Measurements from ENCODE around the gene ERMARD.

The ERMARD gene

GRCh38 chr6:169766232-169766631 is 14.8 kb downstream of the ERMARD start:
- no peak overlapping the region for H3K4me3 ChIP-seq (ENCODE audit: low read depth in 1 of 2, low read length in 2 of 2)

DNA sequence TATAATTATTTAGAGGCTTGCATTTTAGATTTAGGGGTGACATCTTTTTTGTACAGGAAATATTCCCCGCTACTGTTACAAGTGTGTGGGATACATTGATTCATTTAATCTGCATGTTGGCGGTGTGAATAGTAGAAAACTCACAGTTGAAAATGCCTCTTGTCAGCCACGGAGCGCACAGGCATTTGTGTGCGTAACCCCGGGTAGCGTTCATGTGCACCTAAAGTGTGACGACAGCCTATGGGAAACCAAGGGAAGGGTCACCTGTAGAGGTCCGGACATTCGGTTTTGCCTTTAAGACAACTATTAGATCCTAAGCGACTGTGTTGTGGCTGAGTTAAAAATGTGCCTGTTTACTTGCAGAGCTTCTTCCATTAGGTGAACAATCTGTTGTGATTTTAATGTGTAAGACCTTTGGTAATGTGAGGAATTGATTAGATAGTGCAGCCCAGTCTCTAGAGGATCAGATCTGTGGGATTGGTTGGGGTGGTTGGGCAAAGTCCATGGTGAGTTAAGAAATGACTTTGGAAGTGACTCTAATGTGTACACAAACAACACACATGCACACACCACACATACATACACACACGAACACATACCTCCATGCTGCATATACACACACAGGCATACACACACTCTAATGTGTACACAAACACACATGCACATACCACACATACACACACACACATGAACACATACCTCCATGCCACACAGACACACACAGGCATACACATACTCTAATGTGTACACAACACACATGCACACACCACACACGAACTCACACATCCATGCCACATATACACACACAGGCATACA is 15.7 kb downstream of the ERMARD start:
- no peak overlapping the region for H3K9ac ChIP-seq (ENCODE audit: low read depth in 1 of 2, low read length in 2 of 2)
- H3K36me3 ChIP-seq (ENCODE audit: control insufficient read depth in 1 of 2, insufficient read depth in 2 of 2, low read length in 2 of 2) = peaks cover 13 to 47% of the 10 kb centered on the region in 2 donors
- no peaks in the 10 kb centered on the region for H3K27me3 ChIP-seq (ENCODE audit: control insufficient read depth in 1 of 2, insufficient read depth in 2 of 2, low read length in 2 of 2)
- no peak overlapping the region for H3K27ac ChIP-seq (ENCODE audit: low read depth, low read length)
- peak overlapping the region in 1 of 2 donors; percentile 1 for H3K4me3 ChIP-seq (ENCODE audit: low read depth in 1 of 2, low read length in 2 of 2)
- H3K9me3 ChIP-seq (ENCODE audit: control insufficient read depth in 1 of 2, low read length in 2 of 2) = no peaks in the 10 kb centered on the region
- H3K4me1 ChIP-seq (ENCODE audit: control insufficient read depth in 1 of 2, insufficient read depth in 2 of 2, low read length in 2 of 2) = peaks cover 11 to 15% of the 10 kb centered on the region in 2 donors

More at GRCh38 chr6:169766232-169766631, 14.8 kb downstream of the ERMARD start:
- Histone ChIP-seq H3K27ac (ENCODE audit: low read depth, low read length) (no peak overlapping the region), H3K9me3 (ENCODE audit: control insufficient read depth in 1 of 2, low read length in 2 of 2) (no peaks in the 10 kb centered on the region), H3K27me3 (ENCODE audit: control insufficient read depth in 1 of 2, insufficient read depth in 2 of 2, low read length in 2 of 2) (no peaks in the 10 kb centered on the region), H3K9ac (ENCODE audit: low read depth in 1 of 2, low read length in 2 of 2) (no peak overlapping the region), H3K36me3 (ENCODE audit: control insufficient read depth in 1 of 2, insufficient read depth in 2 of 2, low read length in 2 of 2) (peaks cover 10 to 52% of the 10 kb centered on the region in 2 donors), H3K4me1 (ENCODE audit: control insufficient read depth in 1 of 2, insufficient read depth in 2 of 2, low read length in 2 of 2) (peaks cover 11 to 15% of the 10 kb centered on the region in 2 donors)

- no peak overlapping the region for H3K9ac ChIP-seq (ENCODE audit: low read depth in 1 of 2, low read length in 2 of 2)
Measured at GRCh38 chr6:169774347-169774746, 22.9 kb downstream of the ERMARD start.

DNA sequence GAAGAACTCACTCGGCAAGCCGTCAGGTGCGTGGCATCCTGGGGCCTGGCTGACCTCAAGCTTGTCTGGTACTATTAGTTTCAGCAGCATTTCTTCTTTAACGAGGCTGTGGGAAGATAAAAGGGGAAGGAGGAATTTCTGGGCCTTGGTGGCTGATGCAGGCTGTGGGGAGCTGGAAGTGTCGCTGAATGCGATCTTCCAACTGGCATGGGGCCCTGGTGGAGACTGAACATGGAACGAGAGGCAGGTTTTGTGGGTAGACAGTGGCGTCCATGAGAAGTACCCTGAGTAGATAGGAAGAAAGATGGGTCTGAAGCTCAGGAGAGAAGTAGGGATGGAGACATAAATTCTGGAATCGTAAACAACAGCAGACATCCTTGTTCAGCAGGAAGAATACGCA is 23.9 kb downstream of the ERMARD start:
- H3K9me3 ChIP-seq (ENCODE audit: control insufficient read depth in 1 of 2, low read length in 2 of 2) = no peaks in the 10 kb centered on the region
- peaks cover 15 to 46% of the 10 kb centered on the region in 2 donors for H3K36me3 ChIP-seq (ENCODE audit: control insufficient read depth in 1 of 2, insufficient read depth in 2 of 2, low read length in 2 of 2)
- no peaks in the 10 kb centered on the region for H3K27me3 ChIP-seq (ENCODE audit: control insufficient read depth in 1 of 2, insufficient read depth in 2 of 2, low read length in 2 of 2)

More at GRCh38 chr6:169774347-169774746, 22.9 kb downstream of the ERMARD start:
- no peaks in the 10 kb centered on the region for H3K4me1 ChIP-seq (ENCODE audit: control insufficient read depth in 1 of 2, insufficient read depth in 2 of 2, low read length in 2 of 2)
- H3K27me3 ChIP-seq (ENCODE audit: control insufficient read depth in 1 of 2, insufficient read depth in 2 of 2, low read length in 2 of 2) = no peaks in the 10 kb centered on the region
- H3K9me3 ChIP-seq (ENCODE audit: control insufficient read depth in 1 of 2, low read length in 2 of 2) = no peaks in the 10 kb centered on the region
- H3K36me3 ChIP-seq (ENCODE audit: control insufficient read depth in 1 of 2, insufficient read depth in 2 of 2, low read length in 2 of 2) = peaks cover 12 to 40% of the 10 kb centered on the region in 2 donors
- no peak overlapping the region for H3K4me3 ChIP-seq (ENCODE audit: low read depth in 1 of 2, low read length in 2 of 2)
- no peak overlapping the region for H3K27ac ChIP-seq (ENCODE audit: low read depth, low read length)

DNA sequence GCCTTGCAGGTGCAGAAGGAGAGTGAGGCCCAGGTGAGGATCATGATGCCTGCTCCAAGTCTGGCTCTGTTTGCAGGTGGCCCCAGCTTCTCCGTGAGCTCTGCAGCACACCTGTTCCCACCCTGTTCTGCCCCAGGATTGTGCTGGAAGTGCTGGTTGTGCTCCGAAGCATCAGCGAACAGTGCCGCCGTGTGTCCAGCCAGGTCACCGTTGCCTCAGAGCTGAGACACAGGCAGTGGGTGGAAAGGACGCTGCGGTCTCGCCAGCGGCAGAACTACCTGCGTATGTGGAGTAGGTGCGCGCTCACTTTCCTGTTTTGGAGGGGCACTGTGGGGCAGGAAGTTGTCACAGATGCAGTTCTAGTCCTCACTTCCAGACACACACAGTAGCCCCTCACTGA is 25.0 kb downstream of the ERMARD start:
- no peaks in the 10 kb centered on the region for H3K27me3 ChIP-seq (ENCODE audit: control insufficient read depth in 1 of 2, insufficient read depth in 2 of 2, low read length in 2 of 2)

More for the DNA sequence above, 23.9 kb downstream of the ERMARD start:
- no peak overlapping the region for H3K27ac ChIP-seq (ENCODE audit: low read depth, low read length)
- no peak overlapping the region for H3K4me3 ChIP-seq (ENCODE audit: low read depth in 1 of 2, low read length in 2 of 2)
- no peaks in the 10 kb centered on the region for H3K4me1 ChIP-seq (ENCODE audit: control insufficient read depth in 1 of 2, insufficient read depth in 2 of 2, low read length in 2 of 2)
- no peak overlapping the region for H3K9ac ChIP-seq (ENCODE audit: low read depth in 1 of 2, low read length in 2 of 2)

DNA sequence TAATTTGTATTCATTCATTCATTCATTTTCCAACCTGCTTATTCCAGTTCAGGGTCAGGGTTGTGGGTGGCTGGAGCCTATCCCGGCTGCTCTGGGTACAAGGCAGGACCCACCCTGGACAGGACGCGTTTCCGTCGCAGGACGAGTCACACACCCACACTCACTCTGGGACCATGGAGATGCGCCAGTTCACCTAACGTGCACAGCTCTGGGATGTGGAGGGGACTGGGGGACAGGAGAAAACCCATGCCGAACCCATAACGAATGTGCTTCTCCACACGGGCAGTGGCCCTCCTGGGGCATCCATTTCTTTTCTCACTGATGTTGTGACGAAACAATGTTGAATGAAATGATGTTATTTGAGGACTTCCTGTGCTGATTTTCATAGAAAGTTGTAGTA is 26.5 kb downstream of the ERMARD start:
- Histone ChIP-seq H3K27ac (ENCODE audit: low read depth, low read length) (no peak overlapping the region), H3K27me3 (ENCODE audit: control insufficient read depth in 1 of 2, insufficient read depth in 2 of 2, low read length in 2 of 2) (no peaks in the 10 kb centered on the region), H3K36me3 (ENCODE audit: control insufficient read depth in 1 of 2, insufficient read depth in 2 of 2, low read length in 2 of 2) (peaks cover 13 to 42% of the 10 kb centered on the region in 2 donors), H3K4me1 (ENCODE audit: control insufficient read depth in 1 of 2, insufficient read depth in 2 of 2, low read length in 2 of 2) (no peaks in the 10 kb centered on the region), H3K4me3 (ENCODE audit: low read depth in 1 of 2, low read length in 2 of 2) (no peak overlapping the region), H3K9me3 (ENCODE audit: control insufficient read depth in 1 of 2, low read length in 2 of 2) (no peaks in the 10 kb centered on the region), H3K9ac (ENCODE audit: low read depth in 1 of 2, low read length in 2 of 2) (no peak overlapping the region)

More for the DNA sequence above, 25.0 kb downstream of the ERMARD start:
- Histone ChIP-seq H3K9ac (ENCODE audit: low read depth in 1 of 2, low read length in 2 of 2) (no peak overlapping the region), H3K4me3 (ENCODE audit: low read depth in 1 of 2, low read length in 2 of 2) (no peak overlapping the region), H3K4me1 (ENCODE audit: control insufficient read depth in 1 of 2, insufficient read depth in 2 of 2, low read length in 2 of 2) (no peaks in the 10 kb centered on the region), H3K27ac (ENCODE audit: low read depth, low read length) (no peak overlapping the region), H3K9me3 (ENCODE audit: control insufficient read depth in 1 of 2, low read length in 2 of 2) (no peaks in the 10 kb centered on the region), H3K36me3 (ENCODE audit: control insufficient read depth in 1 of 2, insufficient read depth in 2 of 2, low read length in 2 of 2) (peaks cover 15 to 46% of the 10 kb centered on the region in 2 donors)

DNA sequence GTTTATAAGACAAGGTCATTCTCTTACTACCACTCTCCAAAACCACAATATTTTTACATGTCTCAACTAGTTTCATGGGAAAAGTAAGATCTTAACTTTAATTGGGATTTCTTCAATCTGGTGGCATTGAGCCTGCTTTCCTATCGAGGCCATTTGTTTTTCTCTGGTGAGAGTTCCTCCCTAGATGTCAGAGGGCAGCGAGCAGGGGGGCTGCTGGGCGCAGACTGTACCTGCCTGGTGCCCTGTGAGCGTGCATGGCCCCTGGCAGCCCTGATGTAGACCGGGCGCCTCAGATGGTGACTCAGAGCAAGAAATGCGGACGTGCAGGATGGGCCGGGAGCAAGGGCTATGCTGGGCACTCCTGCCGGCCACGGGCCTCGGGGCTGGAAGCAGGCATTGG is 27.2 kb downstream of the ERMARD start:
- no peak overlapping the region for H3K4me3 ChIP-seq (ENCODE audit: low read depth in 1 of 2, low read length in 2 of 2)
- H3K9me3 ChIP-seq (ENCODE audit: control insufficient read depth in 1 of 2, low read length in 2 of 2) = no peaks in the 10 kb centered on the region
- peaks cover 14 to 42% of the 10 kb centered on the region in 2 donors for H3K36me3 ChIP-seq (ENCODE audit: control insufficient read depth in 1 of 2, insufficient read depth in 2 of 2, low read length in 2 of 2)
- no peak overlapping the region for H3K27ac ChIP-seq (ENCODE audit: low read depth, low read length)
- no peaks in the 10 kb centered on the region for H3K4me1 ChIP-seq (ENCODE audit: control insufficient read depth in 1 of 2, insufficient read depth in 2 of 2, low read length in 2 of 2)
- no peaks in the 10 kb centered on the region for H3K27me3 ChIP-seq (ENCODE audit: control insufficient read depth in 1 of 2, insufficient read depth in 2 of 2, low read length in 2 of 2)
- no peak overlapping the region for H3K9ac ChIP-seq (ENCODE audit: low read depth in 1 of 2, low read length in 2 of 2)

DNA sequence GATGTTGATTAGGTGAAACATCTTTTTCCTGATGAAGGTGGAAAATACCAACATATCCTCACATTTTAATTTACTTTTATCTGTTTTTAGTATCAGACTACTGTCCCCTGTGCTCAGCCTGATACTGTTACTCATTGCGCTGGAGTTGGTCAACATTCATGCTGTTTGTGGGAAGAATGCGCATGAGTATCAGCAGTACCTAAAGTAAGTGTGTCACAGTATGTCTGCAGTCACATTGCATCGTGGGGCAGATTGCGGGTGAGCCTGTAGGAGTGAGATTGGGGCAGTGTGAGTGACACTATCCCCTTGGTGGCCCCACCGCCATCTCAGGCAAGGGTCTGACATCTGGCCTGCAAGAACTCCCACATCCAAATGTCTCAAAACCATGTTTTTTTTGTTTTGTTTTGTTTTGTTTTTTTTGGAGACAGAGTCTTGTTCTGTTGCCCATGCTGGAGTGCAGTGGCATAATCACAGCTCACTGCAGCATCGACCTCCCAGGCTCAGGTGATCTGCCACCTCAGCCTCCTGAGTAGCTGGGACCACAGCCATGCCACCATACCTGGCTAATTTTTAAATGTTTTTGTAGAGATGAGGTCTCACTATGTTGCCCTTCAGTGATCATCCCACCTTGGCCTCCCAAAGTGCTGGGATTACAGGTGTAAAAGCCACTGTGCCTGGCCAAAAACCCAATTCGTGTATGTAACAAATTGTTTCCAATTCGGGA is 27.8 kb downstream of the ERMARD start:
- no peaks in the 10 kb centered on the region for H3K9me3 ChIP-seq (ENCODE audit: control insufficient read depth in 1 of 2, low read length in 2 of 2)
- no peaks in the 10 kb centered on the region for H3K27me3 ChIP-seq (ENCODE audit: control insufficient read depth in 1 of 2, insufficient read depth in 2 of 2, low read length in 2 of 2)
- peaks cover 14 to 42% of the 10 kb centered on the region in 2 donors for H3K36me3 ChIP-seq (ENCODE audit: control insufficient read depth in 1 of 2, insufficient read depth in 2 of 2, low read length in 2 of 2)
- no peaks in the 10 kb centered on the region for H3K4me1 ChIP-seq (ENCODE audit: control insufficient read depth in 1 of 2, insufficient read depth in 2 of 2, low read length in 2 of 2)
- H3K27ac ChIP-seq (ENCODE audit: low read depth, low read length) = no peak overlapping the region
- H3K4me3 ChIP-seq (ENCODE audit: low read depth in 1 of 2, low read length in 2 of 2) = no peak overlapping the region
- no peak overlapping the region for H3K9ac ChIP-seq (ENCODE audit: low read depth in 1 of 2, low read length in 2 of 2)

- no peak overlapping the region for H3K4me3 ChIP-seq (ENCODE audit: low read depth in 1 of 2, low read length in 2 of 2)
- H3K27ac ChIP-seq (ENCODE audit: low read depth, low read length) = no peak overlapping the region
- H3K9ac ChIP-seq (ENCODE audit: low read depth in 1 of 2, low read length in 2 of 2) = no peak overlapping the region
- H3K27me3 ChIP-seq (ENCODE audit: control insufficient read depth in 1 of 2, insufficient read depth in 2 of 2, low read length in 2 of 2) = no peaks in the 10 kb centered on the region
- peaks cover 14 to 37% of the 10 kb centered on the region in 2 donors for H3K36me3 ChIP-seq (ENCODE audit: control insufficient read depth in 1 of 2, insufficient read depth in 2 of 2, low read length in 2 of 2)
- H3K9me3 ChIP-seq (ENCODE audit: control insufficient read depth in 1 of 2, low read length in 2 of 2) = no peaks in the 10 kb centered on the region
- no peaks in the 10 kb centered on the region for H3K4me1 ChIP-seq (ENCODE audit: control insufficient read depth in 1 of 2, insufficient read depth in 2 of 2, low read length in 2 of 2)
Measured at GRCh38 chr6:169779896-169780295, 28.5 kb downstream of the ERMARD start.

DNA sequence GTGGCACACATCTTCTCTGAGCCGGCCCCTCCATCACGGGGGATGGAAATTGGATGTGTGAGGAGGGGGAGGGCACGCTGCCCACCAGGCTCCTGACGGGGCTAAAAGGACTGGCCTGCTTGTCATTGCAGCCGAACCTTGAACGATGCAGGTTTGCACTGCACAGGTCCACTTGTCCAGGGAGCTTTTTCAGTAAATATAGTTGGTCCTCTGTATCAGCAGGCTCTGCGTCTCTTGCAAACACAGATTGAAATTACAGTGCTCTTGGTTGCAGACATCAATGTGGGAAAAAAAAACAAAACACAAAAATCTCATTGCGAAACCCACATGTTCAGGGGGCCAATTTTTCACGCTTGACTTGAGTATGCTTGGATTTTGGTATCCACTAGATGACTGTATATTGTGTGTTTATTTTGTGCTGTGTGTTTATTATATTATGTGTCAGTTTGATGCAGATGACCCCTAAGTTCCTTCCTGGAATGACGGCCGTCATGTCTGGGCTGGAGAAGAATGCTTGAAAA is 29.2 kb downstream of the ERMARD start:
- Histone ChIP-seq H3K4me3 (ENCODE audit: low read depth in 1 of 2, low read length in 2 of 2) (no peak overlapping the region), H3K36me3 (ENCODE audit: control insufficient read depth in 1 of 2, insufficient read depth in 2 of 2, low read length in 2 of 2) (peaks cover 14 to 36% of the 10 kb centered on the region in 2 donors), H3K27me3 (ENCODE audit: control insufficient read depth in 1 of 2, insufficient read depth in 2 of 2, low read length in 2 of 2) (no peaks in the 10 kb centered on the region), H3K9ac (ENCODE audit: low read depth in 1 of 2, low read length in 2 of 2) (no peak overlapping the region), H3K27ac (ENCODE audit: low read depth, low read length) (no peak overlapping the region), H3K4me1 (ENCODE audit: control insufficient read depth in 1 of 2, insufficient read depth in 2 of 2, low read length in 2 of 2) (no peaks in the 10 kb centered on the region), H3K9me3 (ENCODE audit: control insufficient read depth in 1 of 2, low read length in 2 of 2) (no peaks in the 10 kb centered on the region)
